Thyroid gland (tissue), 4 donors: ENCODE data around the gene EHBP1. TPM values are rescaled to one million over a fixed set of nuclear protein-coding genes. Genes with fewer than 3 reads are reported as not detected.
A peak's percentile ranks its signal among the peaks of the same experiment; 100 is the strongest.

Experiments used
- DNase-seq, 2 donors: peaks; one replicate each; pipeline ENCODE4 v3.0.0-alpha.2; 2019
- H3K27ac ChIP-seq, 3 donors: fragments of 200-600 bp; sonication (generic); 1 replicate in 2 of 3; 2 replicates in 1 of 3; pipeline ENCODE4 v1.5.1; 2016 to 2019; ENCODE audit warnings: mild to moderate bottlenecking in 1 of 3, moderate library complexity in 1 of 3
- H3K27me3 ChIP-seq: fragments of 200-600 bp; sonication (generic); one replicate; pipeline ENCODE4 v1.5.1; 2019
- H3K36me3 ChIP-seq, 2 donors: fragments of 200-600 bp; sonication (generic); one replicate each; pipeline ENCODE4 v1.5.1; 2016 to 2019
- H3K4me1 ChIP-seq, 2 donors: fragments of 200-600 bp; sonication (generic); one replicate each; pipeline ENCODE4 v1.5.1; 2017 to 2019
- H3K4me3 ChIP-seq, 3 donors: fragments of 200-600 bp; sonication (generic); replicated peaks in 1 of 3; 1 replicate in 2 of 3; 2 replicates in 1 of 3; pipeline ENCODE4 v1.5.1; 2016; ENCODE audit warnings: mild to moderate bottlenecking in 1 of 3
- H3K9me3 ChIP-seq: fragments of 200-600 bp; sonication (generic); one replicate; pipeline ENCODE4 v1.5.1; 2017
- CTCF ChIP-seq, 6 experiments: fragments of 200-600 bp in 3 of 6; fragments of 450-650 bp in 3 of 6; sonication (generic) in 3 of 6; IDR thresholded peaks; one replicate each; pipeline ENCODE4 v1.5.1; 2016 to 2019; ENCODE audit warnings: antibody characterized with exemption in 6 of 6, mild to moderate bottlenecking in 2 of 6, inconsistent platforms in 1 of 6, moderate library complexity in 1 of 6
- POLR2A ChIP-seq, 2 donors: fragments of 450-650 bp; IDR thresholded peaks; one replicate each; pipeline ENCODE4 v1.6.1; 2017; ENCODE audit warnings: antibody characterized with exemption in 2 of 2, mild to moderate bottlenecking in 2 of 2, moderate library complexity in 1 of 2
- WGBS, 2 donors: methylation state at CpG; one replicate each; pipeline ENCODE4 v1.1.5; 2017; 5-methylcytosine and 5-hydroxymethylcytosine counted together
- intact Hi-C: fragments of 100-400 bp; cut with DNase I; formaldehyde crosslinking; loops from one replicate; pipeline ENCODE4 v1.15.1; 2023
- total RNA-seq, 4 donors: library from RNA; depleted of rRNA; stranded (reverse); fragments of >200 nt; gene quantifications; one replicate each; pipeline ENCODE4 v1.2.3, GENCODE V29; 2016

The EHBP1 gene
- total RNA-seq, 4 donors from 2014 or later: 49.9 to 68.8 (median 57.0) TPM

GRCh38 chr2:63023444-63023843 lies 317.9 kb downstream of the EHBP1 start:
- TF ChIP-seq POLR2A (IDR thresholded peaks at IDR 0.05): no peak
- TF ChIP-seq CTCF (IDR thresholded peaks at IDR 0.05): peak in 3 of 6 experiments; percentile 12 to 23 (median 21)
- Histone ChIP-seq H3K27ac (no peak overlapping the region), H3K4me1 (no peaks in the 10 kb centered on the region), H3K9me3 (no peaks in the 10 kb centered on the region), H3K4me3 (no peak overlapping the region), H3K36me3 (no peaks in the 10 kb centered on the region), H3K27me3 (no peaks in the 10 kb centered on the region)
- no peak for DNase-seq
- intact Hi-C loops: no loop called here
- WGBS, 2 donors: 0% methylated on average over 1 of the region's 1 CpG

- Histone ChIP-seq H3K36me3 (no peaks in the 10 kb centered on the region), H3K9me3 (no peaks in the 10 kb centered on the region), H3K27me3 (no peaks in the 10 kb centered on the region), H3K4me3 (no peak overlapping the region), H3K4me1 (no peaks in the 10 kb centered on the region), H3K27ac (no peak overlapping the region)
- TF ChIP-seq CTCF (IDR thresholded peaks at IDR 0.05) (no peak), POLR2A (IDR thresholded peaks at IDR 0.05) (no peak)
- intact Hi-C loops: no loop called here
- WGBS, 2 donors: 91 to 92% methylated on average over 2 of the region's 2 CpGs
- DNase-seq: no peak
These were observed 321.7 kb downstream of the EHBP1 start for GRCh38 chr2:63027220-63027619.

- no peak for TF ChIP-seq POLR2A (IDR thresholded peaks at IDR 0.05)
- no peak for TF ChIP-seq CTCF (IDR thresholded peaks at IDR 0.05)
- intact Hi-C loops: no loop called here
- WGBS, 2 donors: 100% methylated on average over 1 of the region's 1 CpG
- H3K4me3 ChIP-seq: no peak overlapping the region
- no peaks in the 10 kb centered on the region for H3K4me1 ChIP-seq
- no peaks in the 10 kb centered on the region for H3K9me3 ChIP-seq
- no peak for DNase-seq
- no peak overlapping the region for H3K27ac ChIP-seq
- H3K27me3 ChIP-seq: no peaks in the 10 kb centered on the region
- H3K36me3 ChIP-seq: no peaks in the 10 kb centered on the region
These were observed 323.5 kb downstream of the EHBP1 start for GRCh38 chr2:63029058-63029457.

GRCh38 chr2:63034526-63034925 lies 329.0 kb downstream of the EHBP1 start:
- Histone ChIP-seq H3K4me3 (no peak overlapping the region), H3K27ac (no peak overlapping the region), H3K9me3 (no peaks in the 10 kb centered on the region), H3K27me3 (no peaks in the 10 kb centered on the region), H3K4me1 (no peaks in the 10 kb centered on the region), H3K36me3 (no peaks in the 10 kb centered on the region)
- intact Hi-C loops: no loop called here
- WGBS, 2 donors: 96 to 98% methylated on average over 4 of the region's 4 CpGs
- DNase-seq: no peak
- no peak for TF ChIP-seq POLR2A (IDR thresholded peaks at IDR 0.05)
- TF ChIP-seq CTCF (IDR thresholded peaks at IDR 0.05): no peak

GRCh38 chr2:63035169-63035568 lies 329.7 kb downstream of the EHBP1 start:
- no peaks in the 10 kb centered on the region for H3K4me1 ChIP-seq
- H3K27ac ChIP-seq: no peak overlapping the region
- H3K9me3 ChIP-seq: no peaks in the 10 kb centered on the region
- intact Hi-C loops: no loop called here
- no peak for DNase-seq
- TF ChIP-seq POLR2A (IDR thresholded peaks at IDR 0.05) (no peak), CTCF (IDR thresholded peaks at IDR 0.05) (no peak)
- no peak overlapping the region for H3K4me3 ChIP-seq
- H3K27me3 ChIP-seq: no peaks in the 10 kb centered on the region
- 93 to 95% methylated on average over 2 of the region's 2 CpGs for WGBS, 2 donors
- H3K36me3 ChIP-seq: no peaks in the 10 kb centered on the region
